OCI-LY1 (cell line): ENCODE data around the gene ABCA5.

Experiments used
- H2AFZ ChIP-seq: fragments of 200-600 bp; sonication (generic), shearing (Covaris generic); 2 replicates; pipeline ENCODE4 v1.6.0; 2014; ENCODE audit warnings: antibody characterized with exemption, mild to moderate bottlenecking, low read length
- H3F3A ChIP-seq: fragments of 200-600 bp; sonication (generic), shearing (Covaris generic); 2 replicates; pipeline ENCODE4 v1.6.0; 2014; ENCODE audit warnings: mild to moderate bottlenecking, antibody characterized with exemption, low read length, moderate library complexity; ENCODE audit not compliant: insufficient read depth
- H3K27ac ChIP-seq: fragments of 200-600 bp; sonication (generic); 2 replicates; pipeline ENCODE4 v1.5.1; 2014; ENCODE audit warnings: low read length, mixed run types, mild to moderate bottlenecking, low read depth; ENCODE audit not compliant: poor library complexity, severe bottlenecking
- H3K27me3 ChIP-seq: fragments of 200-600 bp; sonication (generic); 2 replicates; pipeline ENCODE4 v1.6.0; 2014; ENCODE audit warnings: antibody characterized with exemption, mild to moderate bottlenecking, low read length, moderate library complexity; ENCODE audit not compliant: insufficient read depth
- H3K36me3 ChIP-seq: fragments of 200-600 bp; sonication (generic); 2 replicates; pipeline ENCODE4 v1.6.1; 2014; ENCODE audit warnings: mild to moderate bottlenecking, antibody characterized with exemption, low read length, moderate library complexity, mixed read lengths; ENCODE audit not compliant: insufficient read depth
- H3K4me1 ChIP-seq: fragments of 200-600 bp; sonication (generic); 2 replicates; pipeline ENCODE4 v1.5.1; 2014; ENCODE audit warnings: mild to moderate bottlenecking, low read length, moderate library complexity; ENCODE audit not compliant: insufficient read depth, severe bottlenecking
- H3K4me2 ChIP-seq: fragments of 200-600 bp; sonication (generic), shearing (Covaris generic); 2 replicates; pipeline ENCODE4 v1.6.1; 2014; ENCODE audit warnings: low read length
- H3K4me3 ChIP-seq: fragments of 200-600 bp; sonication (generic); 2 replicates; pipeline ENCODE4 v1.5.1; 2014; ENCODE audit warnings: low read length, low read depth, mild to moderate bottlenecking, mixed read lengths; ENCODE audit not compliant: poor library complexity, severe bottlenecking
- H3K79me2 ChIP-seq: fragments of 200-600 bp; shearing (Covaris generic); 2 replicates; pipeline ENCODE4 v1.6.1; 2016; ENCODE audit warnings: mixed run types, low read length, mixed read lengths; ENCODE audit not compliant: insufficient read depth
- H3K9ac ChIP-seq: fragments of 200-600 bp; sonication (generic), shearing (Covaris generic); 2 replicates; pipeline ENCODE4 v1.6.1; 2014; ENCODE audit warnings: mild to moderate bottlenecking, low read length, mixed read lengths
- H3K9me2 ChIP-seq: fragments of 200-600 bp; sonication (generic), shearing (Covaris generic); 2 replicates; pipeline ENCODE4 v1.6.1; 2014; ENCODE audit warnings: low read depth, mild to moderate bottlenecking, low read length, mixed read lengths
- H3K9me3 ChIP-seq: fragments of 200-600 bp; shearing (Covaris generic); 2 replicates; pipeline ENCODE4 v1.6.1; 2014; ENCODE audit warnings: low read length, mixed read lengths
- H4K20me1 ChIP-seq: fragments of 200-600 bp; sonication (generic), shearing (Covaris generic); 2 replicates; pipeline ENCODE4 v1.6.0; 2016; ENCODE audit warnings: mild to moderate bottlenecking, low read length; ENCODE audit not compliant: insufficient read depth
- EZH2 ChIP-seq: fragments of 200-600 bp; sonication (generic), shearing (Covaris generic); IDR thresholded peaks from 2 replicates; pipeline ENCODE4 v1.8.0; 2017; ENCODE audit warnings: borderline replicate concordance, mixed run types, mild to moderate bottlenecking, antibody characterized with exemption, low read length, moderate library complexity, mixed read lengths
- TF ChIP-seq, protein P1 (sequence below): fragments of 200-600 bp; sonication (generic), shearing (Covaris generic); IDR thresholded peaks from 2 replicates; pipeline ENCODE4 v1.5.1; 2017; ENCODE audit warnings: mild to moderate bottlenecking, antibody characterized with exemption, low read length, moderate library complexity, mixed read lengths

ABCA5 gene

DNA sequence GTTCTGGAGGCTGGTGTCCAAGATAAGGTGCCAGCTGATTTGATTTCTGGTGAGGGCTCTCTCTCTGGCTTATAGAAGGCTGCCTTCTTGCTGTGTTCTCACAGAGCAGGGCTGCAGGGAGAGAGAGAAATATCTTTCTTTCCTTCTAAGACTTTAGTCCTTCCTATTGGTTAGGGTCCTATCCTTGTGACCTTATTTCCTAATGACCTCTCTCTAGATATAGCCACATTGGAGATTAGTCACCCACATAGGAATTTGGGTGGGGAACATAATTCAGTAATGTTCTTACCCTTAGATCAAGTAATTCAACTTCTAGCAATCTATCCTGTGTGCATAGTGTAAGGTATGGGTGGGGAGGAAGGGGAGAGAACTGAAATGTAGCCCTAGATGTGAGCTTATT is 18.0 kb upstream of the ABCA5 start:
- TF ChIP-seq, protein P1, sequence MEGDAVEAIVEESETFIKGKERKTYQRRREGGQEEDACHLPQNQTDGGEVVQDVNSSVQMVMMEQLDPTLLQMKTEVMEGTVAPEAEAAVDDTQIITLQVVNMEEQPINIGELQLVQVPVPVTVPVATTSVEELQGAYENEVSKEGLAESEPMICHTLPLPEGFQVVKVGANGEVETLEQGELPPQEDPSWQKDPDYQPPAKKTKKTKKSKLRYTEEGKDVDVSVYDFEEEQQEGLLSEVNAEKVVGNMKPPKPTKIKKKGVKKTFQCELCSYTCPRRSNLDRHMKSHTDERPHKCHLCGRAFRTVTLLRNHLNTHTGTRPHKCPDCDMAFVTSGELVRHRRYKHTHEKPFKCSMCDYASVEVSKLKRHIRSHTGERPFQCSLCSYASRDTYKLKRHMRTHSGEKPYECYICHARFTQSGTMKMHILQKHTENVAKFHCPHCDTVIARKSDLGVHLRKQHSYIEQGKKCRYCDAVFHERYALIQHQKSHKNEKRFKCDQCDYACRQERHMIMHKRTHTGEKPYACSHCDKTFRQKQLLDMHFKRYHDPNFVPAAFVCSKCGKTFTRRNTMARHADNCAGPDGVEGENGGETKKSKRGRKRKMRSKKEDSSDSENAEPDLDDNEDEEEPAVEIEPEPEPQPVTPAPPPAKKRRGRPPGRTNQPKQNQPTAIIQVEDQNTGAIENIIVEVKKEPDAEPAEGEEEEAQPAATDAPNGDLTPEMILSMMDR, result no peak
- no peak for TF ChIP-seq EZH2
- H3K4me3 ChIP-seq, result no peak overlapping the region

DNA sequence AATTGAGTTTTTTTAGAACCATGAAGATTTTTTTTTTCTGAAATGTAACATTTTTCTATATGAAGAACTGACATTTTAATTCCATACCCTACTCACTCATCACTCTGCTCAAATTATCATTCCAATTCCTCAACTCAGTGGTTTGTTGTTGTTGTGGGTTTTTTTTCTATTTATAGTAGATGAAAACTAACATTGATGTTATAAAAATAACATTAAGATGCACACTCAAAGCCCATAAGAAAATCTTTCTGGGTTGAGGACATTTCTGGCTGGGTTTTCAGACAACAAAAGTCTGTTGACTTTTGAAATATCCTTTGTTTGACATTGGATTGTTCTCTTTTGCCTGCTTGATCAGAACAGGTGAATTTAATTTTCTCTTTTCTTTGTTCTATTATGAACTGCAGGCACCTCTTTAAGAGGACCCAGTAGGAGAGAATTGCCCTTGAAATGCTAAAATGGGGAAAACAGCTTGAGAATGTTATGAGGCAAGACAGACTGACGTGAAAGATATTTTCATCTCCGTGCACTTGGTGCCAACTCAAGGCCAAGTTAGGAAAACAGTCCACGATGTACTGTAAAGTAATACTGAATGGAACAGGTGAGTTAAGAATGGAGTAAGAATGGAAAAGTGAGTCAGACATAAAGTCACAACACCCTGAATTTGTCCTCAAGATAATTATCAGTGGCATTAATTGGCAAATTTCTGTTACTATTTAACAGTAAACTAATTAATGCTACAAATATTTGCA is 16.1 kb upstream of the ABCA5 start:
- Histone ChIP-seq H3K9me2 (no peaks in the 10 kb centered on the region), H3K27me3 (no peaks in the 10 kb centered on the region), H3K4me2 (no peak overlapping the region), H2AFZ (no peak overlapping the region), H3K4me1 (no peaks in the 10 kb centered on the region), H3K27ac (no peak overlapping the region), H3K9me3 (no peaks in the 10 kb centered on the region), H3F3A (no peaks in the 10 kb centered on the region), H3K4me3 (no peak overlapping the region), H4K20me1 (no peaks in the 10 kb centered on the region), H3K36me3 (no peaks in the 10 kb centered on the region), H3K9ac (no peak overlapping the region), H3K79me2 (no peaks in the 10 kb centered on the region)
- TF ChIP-seq, protein P1, result no peak
- TF ChIP-seq EZH2, result no peak

More for the DNA sequence above, 18.0 kb upstream of the ABCA5 start:
- no peaks in the 10 kb centered on the region for H3K4me1 ChIP-seq
- no peaks in the 10 kb centered on the region for H3K36me3 ChIP-seq
- H4K20me1 ChIP-seq, result no peaks in the 10 kb centered on the region
- no peaks in the 10 kb centered on the region for H3K9me2 ChIP-seq
- no peaks in the 10 kb centered on the region for H3K79me2 ChIP-seq
- H2AFZ ChIP-seq, result no peak overlapping the region
- no peak overlapping the region for H3K4me2 ChIP-seq
- H3F3A ChIP-seq, result no peaks in the 10 kb centered on the region
- H3K27me3 ChIP-seq, result no peaks in the 10 kb centered on the region
- no peak overlapping the region for H3K9ac ChIP-seq
- H3K9me3 ChIP-seq, result no peaks in the 10 kb centered on the region
- H3K27ac ChIP-seq, result no peak overlapping the region

GRCh38 chr17:69339937-69340336 is 13.0 kb upstream of the ABCA5 start:
- Histone ChIP-seq H3K27ac (no peak overlapping the region), H3K27me3 (no peaks in the 10 kb centered on the region), H2AFZ (no peak overlapping the region), H3K9ac (no peak overlapping the region), H3K79me2 (no peaks in the 10 kb centered on the region), H3K4me2 (no peak overlapping the region), H4K20me1 (no peaks in the 10 kb centered on the region), H3K9me3 (no peaks in the 10 kb centered on the region), H3K4me1 (no peaks in the 10 kb centered on the region), H3K4me3 (no peak overlapping the region), H3K36me3 (no peaks in the 10 kb centered on the region), H3K9me2 (no peaks in the 10 kb centered on the region), H3F3A (no peaks in the 10 kb centered on the region)
- TF ChIP-seq, protein P1, result no peak
- no peak for TF ChIP-seq EZH2
